ENCODE measurements around the gene HSPA4L.
A peak's percentile ranks its signal among the peaks of the same experiment; 100 is the strongest.

HSPA4L gene

DNA sequence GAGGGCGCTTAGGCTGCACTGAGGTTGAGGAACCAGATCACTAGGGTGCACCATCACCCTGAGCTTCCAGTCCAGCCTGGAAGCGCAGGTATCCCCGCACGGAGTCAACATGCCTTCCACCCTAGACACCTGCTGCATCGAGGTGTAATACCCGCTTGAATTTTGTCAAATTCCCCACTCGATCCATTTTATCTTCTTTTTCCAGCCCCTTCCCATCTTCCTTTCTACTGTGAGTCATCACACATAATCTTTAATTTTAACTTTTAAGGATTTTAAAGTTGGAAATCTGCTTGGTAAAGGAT lies 99.4 kb downstream of the HSPA4L start:
- Histone ChIP-seq H3K4me3 (ENCODE audit: low read length) (peak overlapping the region; percentile 78), H3K4me1 (ENCODE audit: control insufficient read depth, low read depth, low read length) (peaks cover 5% of the 10 kb centered on the region), H3K36me3 (ENCODE audit: control insufficient read depth, low read depth, low read length) (peaks cover 39% of the 10 kb centered on the region), H3K9me3 (ENCODE audit: control insufficient read depth, low read depth, low read length) (no peaks in the 10 kb centered on the region), H3K27ac (ENCODE audit: low read length) (peak overlapping the region; percentile 6), H3K27me3 (ENCODE audit: control insufficient read depth, insufficient read depth, low read length) (no peaks in the 10 kb centered on the region), H3K9ac (ENCODE audit: low read length) (peak overlapping the region; percentile 96)

DNA sequence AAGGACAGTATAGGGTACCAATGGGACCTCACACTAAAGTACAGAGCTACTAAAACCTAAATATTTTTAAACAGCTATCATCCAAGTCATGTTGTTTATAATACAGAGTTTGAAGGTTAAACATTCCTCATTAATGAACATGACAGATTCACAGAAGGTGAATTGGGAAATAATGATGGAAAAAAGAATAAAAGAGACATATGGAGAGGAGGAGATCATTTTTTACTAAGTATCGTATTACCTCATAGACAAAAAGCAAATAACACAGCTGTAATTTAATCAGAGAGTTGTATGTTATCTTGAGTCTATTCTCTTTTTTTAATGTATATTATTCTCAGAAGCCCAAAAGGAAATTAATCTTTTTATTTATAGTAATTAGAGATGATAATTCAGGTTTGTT lies 106.4 kb downstream of the HSPA4L start:
- no peak overlapping the region for H3K4me3 ChIP-seq (ENCODE audit: low read length)
- peaks cover 91% of the 10 kb centered on the region for H3K36me3 ChIP-seq (ENCODE audit: control insufficient read depth, low read depth, low read length)
- no peaks in the 10 kb centered on the region for H3K27me3 ChIP-seq (ENCODE audit: control insufficient read depth, insufficient read depth, low read length)
- no peak overlapping the region for H3K27ac ChIP-seq (ENCODE audit: low read length)
- no peaks in the 10 kb centered on the region for H3K4me1 ChIP-seq (ENCODE audit: control insufficient read depth, low read depth, low read length)
- no peaks in the 10 kb centered on the region for H3K9me3 ChIP-seq (ENCODE audit: control insufficient read depth, low read depth, low read length)
- H3K9ac ChIP-seq (ENCODE audit: low read length) = no peak overlapping the region

DNA sequence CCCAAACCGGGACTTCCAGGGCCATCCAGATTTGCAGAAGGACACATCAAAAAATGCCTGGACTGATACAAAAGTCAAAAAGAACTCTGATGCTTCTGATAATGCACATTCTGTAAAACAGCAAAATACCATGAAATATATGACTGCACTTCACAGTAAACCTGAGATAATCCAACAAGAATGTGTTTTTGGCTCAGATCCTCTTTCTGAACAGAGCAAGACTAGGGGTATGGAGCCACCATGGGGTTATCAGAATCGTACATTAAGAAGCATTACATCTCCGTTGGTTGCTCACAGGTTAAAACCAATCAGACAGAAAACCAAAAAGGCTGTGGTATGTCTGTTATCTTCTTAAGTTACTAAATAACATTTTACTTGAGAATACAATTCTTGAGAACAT lies 107.8 kb downstream of the HSPA4L start:
- H3K4me1 ChIP-seq (ENCODE audit: control insufficient read depth, low read depth, low read length) = no peaks in the 10 kb centered on the region
- H3K4me3 ChIP-seq (ENCODE audit: low read length) = no peak overlapping the region
- no peaks in the 10 kb centered on the region for H3K9me3 ChIP-seq (ENCODE audit: control insufficient read depth, low read depth, low read length)
- no peak overlapping the region for H3K9ac ChIP-seq (ENCODE audit: low read length)
- H3K36me3 ChIP-seq (ENCODE audit: control insufficient read depth, low read depth, low read length) = peaks cover 90% of the 10 kb centered on the region
- H3K27ac ChIP-seq (ENCODE audit: low read length) = no peak overlapping the region
- no peaks in the 10 kb centered on the region for H3K27me3 ChIP-seq (ENCODE audit: control insufficient read depth, insufficient read depth, low read length)

All from iPS-18a (cell line).